ENCODE measurements around the gene KRT34. TPM values are rescaled to one million over a fixed set of nuclear protein-coding genes. Genes with fewer than 3 reads are reported as not detected.
"Not testable (repeated sequence)": the region's sequence is repeated elsewhere in the genome, so short reads cannot be mapped to it uniquely, and the experiment has no call there.

KRT34 gene
- total RNA-seq, 1 experiment from 2014 or later = not detected

DNA sequence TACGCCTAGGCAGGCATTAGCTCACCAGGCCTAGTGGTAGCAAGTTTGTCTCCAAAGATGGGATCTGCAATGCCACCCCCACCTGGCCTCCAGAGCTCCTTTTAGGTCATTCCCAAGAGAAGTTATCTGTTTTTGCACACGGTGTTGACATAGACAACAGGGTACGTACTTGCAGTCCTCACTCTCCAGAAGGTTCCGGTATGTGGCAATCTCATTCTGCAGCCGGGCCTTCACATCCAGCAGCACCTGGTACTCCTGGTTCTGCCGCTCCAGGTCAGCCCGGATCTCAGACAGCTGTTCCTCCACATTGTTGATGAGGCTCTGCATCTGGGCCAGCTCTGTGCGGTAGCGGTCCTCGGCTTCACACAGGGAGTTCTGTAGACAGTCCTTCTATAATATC is 25.1 kb upstream of the KRT34 start:
- in situ Hi-C loops (cut with HindIII; ENCODE audit: low sequenced_read_pairs) = no loop called here
- DNase-seq (ENCODE audit: low spot score) = no peak

DNA sequence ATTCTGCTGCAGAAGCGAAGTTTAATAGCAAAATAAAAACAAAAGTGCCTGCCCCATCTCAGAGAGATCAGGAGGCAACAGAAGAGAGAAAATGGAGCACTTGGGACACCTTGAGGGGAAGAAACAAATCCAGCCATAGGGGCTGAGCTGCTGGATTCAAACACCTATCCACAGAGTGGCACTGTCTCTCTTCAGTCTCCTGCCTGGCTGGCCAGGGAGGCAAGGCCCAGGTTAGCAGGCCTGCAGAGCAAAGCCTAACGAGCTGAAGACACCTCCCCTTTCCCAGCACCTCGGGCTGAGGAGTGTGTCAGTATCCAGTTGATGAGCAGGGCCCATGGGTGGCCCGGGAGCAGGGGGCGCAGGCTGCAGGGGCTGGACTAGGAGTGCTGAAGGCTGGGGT is 24.1 kb upstream of the KRT34 start:
- in situ Hi-C loops (cut with HindIII; ENCODE audit: low sequenced_read_pairs) = no loop called here

DNA sequence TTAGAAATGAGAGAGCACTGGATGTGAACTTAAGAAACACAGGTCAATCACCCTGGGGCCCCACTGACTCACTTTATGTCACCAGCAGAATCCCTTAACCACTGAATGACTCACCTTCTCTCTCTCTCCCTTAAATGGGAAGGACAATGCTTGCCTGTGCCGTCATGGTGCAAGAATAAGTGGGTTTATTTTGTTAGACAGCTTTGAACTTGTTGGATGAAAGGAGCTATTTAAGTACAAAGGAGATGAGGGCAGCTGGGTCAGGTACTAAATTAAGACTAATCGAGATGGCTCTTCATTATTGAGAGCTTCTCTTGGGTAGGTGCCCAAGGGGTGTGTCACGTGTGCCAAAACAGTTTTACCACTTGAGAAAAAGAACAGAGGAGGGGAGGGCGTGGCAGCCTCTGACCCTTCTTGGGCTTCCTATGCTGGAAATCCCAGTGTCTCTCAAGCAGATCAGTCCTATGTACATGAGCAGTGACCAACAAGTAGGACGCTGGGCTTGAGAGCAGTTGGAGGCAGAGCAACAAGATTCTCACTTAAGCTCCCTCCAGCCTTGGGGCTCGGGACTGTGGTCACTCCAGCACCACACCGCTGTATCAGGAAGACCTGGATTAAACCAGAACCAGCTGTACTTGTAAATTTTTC is 22.0 kb upstream of the KRT34 start:
- no peak for DNase-seq (ENCODE audit: low spot score)
- in situ Hi-C loops (cut with HindIII; ENCODE audit: low sequenced_read_pairs) = no loop called here

More for the DNA sequence above, 24.1 kb upstream of the KRT34 start:
- DNase-seq (ENCODE audit: low spot score) = peak; percentile 10

DNA sequence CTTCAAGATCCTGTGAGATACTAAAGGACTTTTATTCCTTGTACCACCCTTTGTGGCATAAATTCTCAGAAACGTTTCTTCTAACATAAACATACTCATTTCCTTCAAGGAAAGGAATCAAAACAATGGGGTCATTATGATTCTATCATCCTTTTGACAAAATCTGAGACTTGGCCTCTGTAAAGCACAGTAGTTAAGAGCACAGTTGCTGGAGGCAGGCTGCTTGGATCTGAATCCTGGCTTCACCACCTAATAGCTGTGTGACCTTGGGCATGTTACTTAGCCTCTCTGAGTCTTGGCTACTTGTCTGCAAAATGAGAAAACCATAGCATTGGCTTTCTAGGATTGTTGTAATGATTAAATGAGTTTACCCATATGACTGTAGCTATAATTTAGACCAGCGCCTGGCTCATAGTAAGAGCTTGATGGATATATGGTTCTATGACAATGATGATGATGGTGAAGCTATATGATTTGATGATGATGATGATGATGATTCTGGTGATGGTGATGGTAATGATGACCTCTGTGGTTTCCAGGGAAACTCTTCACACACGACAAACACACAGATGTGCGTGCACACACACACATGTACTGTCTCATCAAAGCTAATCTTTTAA is 21.4 kb upstream of the KRT34 start:
- DNase-seq (ENCODE audit: low spot score) = no peak
- in situ Hi-C loops (cut with HindIII; ENCODE audit: low sequenced_read_pairs) = no loop called here

DNA sequence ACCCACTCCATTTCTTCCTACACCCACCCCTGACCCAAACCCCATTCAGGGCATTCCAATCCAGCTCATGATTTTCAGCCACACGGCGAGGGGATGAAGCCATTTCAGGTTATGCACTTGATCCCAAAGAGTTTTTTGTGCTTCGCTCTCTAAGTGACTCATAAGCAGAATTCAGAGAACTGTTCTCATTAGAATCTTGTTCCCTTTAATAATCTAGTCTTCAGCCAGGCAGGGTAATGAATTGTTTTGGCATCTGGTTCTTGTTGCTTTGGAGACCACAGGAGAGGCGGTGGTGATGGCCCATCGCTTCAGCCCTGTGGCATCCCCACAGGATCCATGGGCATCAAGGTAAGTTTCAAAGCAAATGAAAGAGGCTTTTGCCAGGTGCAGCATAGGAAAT is 20.1 kb upstream of the KRT34 start:
- DNase-seq (ENCODE audit: low spot score) = no peak
- in situ Hi-C loops (cut with HindIII; ENCODE audit: low sequenced_read_pairs) = no loop called here

DNA sequence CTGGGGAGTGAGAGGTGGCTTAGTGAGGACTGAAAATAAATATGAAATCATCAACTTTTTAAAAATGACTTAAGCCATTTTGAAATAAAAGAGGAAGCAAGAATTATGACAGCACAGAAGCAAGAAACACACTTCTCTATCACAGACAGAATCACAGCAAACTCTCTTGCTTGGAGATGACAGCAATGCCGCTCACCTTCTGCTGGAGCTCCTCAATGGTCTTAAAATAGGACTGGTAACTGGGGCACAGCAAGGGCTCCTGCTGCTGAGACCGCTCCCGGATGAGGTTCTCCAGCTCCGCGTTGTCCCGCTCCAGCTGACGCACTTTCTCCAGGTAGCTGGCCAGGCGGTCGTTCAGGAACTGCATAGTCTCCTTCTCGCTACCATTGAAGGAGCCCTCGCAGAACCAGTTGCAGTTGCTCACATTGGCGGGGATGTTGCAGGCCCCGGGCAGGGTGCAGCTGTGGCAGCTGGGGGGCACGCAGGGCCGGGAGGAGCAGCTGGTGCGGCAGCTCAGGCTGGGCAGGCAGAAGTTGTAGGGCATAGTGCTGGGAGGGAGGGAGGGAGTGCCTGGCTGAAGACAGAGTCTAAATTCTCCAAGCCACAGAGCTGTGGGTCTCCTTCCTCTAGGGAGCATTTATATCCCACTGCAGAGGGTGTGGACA is 15.0 kb upstream of the KRT34 start, which contains the start of gene KRT31:
Gene KRT31, minus strand, starts transcription at position 613 of the 665 bp plus-strand sequence. Its CDS starts 69 bp downstream, at position 544.
- DNase-seq (ENCODE audit: low spot score) = peak; percentile 88
- in situ Hi-C loops (cut with HindIII; ENCODE audit: low sequenced_read_pairs) = no loop called here

DNA sequence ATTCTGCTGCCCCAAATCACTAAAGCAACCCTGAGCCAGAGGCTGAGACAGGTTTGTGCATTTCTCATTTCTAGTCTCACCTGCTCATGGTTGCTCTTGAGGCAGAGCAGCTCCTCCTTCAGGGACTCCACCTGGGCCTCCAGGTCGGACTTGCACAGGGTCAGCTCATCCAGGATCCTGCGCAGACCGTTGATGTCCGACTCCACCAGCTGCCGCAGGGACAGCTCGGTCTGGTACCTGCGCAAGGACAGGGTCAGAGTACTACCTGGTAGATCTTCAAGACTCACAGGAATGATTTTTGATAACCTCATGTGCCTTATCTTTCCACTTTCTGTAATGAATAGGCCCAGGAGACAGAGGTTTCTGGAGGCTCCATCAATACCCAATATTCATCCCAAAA is 14.2 kb upstream of the KRT34 start:
- peak; percentile 64 for DNase-seq (ENCODE audit: low spot score)
- in situ Hi-C loops (cut with HindIII; ENCODE audit: low sequenced_read_pairs) = no loop called here

DNA sequence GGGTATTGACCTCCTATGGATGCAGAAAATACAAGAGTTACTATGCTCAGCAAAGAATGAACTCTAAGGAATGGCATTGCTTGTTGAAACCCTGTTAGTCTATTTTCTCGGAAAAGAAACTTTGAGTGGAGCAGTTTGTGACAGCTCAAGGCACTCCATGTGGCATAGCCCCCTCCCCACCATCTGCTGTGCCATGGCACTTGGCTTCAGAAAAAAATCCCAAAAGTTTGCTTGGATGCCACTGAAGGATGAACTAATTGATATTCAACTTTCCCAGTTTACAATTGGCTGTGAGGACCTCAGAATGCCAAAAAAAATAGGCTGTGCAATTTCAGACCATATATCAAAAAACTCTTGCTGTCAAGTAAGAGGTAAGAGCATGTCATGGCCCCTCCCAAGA is 13.5 kb upstream of the KRT34 start:
- DNase-seq (ENCODE audit: low spot score) = no peak
- in situ Hi-C loops (cut with HindIII; ENCODE audit: low sequenced_read_pairs) = no loop called here

DNA sequence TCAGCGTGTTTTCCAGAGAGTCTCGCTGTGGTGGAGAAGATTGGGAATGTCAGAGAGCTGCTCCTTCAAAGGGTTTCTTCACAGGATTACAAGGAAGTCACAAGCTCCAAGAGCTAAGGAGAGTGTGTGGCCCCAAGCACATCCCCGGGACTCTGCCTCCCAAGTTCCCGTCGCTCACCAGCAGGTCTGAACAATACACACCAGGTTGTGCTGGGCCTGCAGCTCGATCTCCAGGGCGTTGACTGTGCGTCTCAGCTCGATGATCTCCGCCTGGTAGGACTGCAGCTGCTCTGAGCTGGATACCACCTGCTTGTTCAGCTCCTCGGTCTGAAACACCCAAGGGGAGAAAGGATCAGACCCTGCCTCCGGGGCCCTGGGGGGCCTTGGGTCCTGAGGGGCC is 12.9 kb upstream of the KRT34 start:
- in situ Hi-C loops (cut with HindIII; ENCODE audit: low sequenced_read_pairs); DNase-seq (ENCODE audit: low spot score): not testable (repeated sequence)

DNA sequence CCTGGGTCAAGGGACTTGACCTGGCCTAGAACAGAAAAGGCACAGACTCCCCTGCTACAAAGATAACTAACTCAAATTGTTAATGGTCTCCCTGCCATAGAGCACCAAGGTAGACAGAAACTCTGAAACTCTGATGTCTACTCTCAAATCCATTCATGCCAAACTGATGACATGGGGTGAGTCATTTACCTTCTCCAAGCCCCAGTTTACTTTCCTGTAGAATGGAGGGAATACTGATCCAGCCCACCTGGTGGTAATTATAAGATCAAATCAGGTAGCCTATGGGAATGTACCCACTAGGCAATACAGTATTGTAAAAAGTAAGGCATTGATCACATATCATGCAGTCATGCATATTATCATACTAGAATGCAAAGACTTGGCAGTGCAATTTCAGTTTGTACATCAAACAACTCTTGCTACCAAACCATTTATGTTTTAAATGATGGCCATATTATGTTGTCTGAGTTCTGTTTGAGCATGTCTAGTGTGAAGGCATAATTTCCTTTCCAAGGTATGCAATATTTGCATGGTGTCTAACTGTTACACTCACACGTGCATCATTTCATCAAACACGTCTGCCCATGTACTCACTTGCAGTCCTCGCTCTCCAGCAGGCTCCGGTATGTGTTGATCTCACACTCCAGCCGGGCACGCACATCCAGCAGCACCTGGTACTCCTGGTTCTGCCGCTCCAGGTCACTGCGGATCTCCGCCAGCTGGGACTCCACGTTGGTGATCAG is 12.3 kb upstream of the KRT34 start:
- in situ Hi-C loops (cut with HindIII; ENCODE audit: low sequenced_read_pairs) = no loop called here
- peak; percentile 49 for DNase-seq (ENCODE audit: low spot score)

DNA sequence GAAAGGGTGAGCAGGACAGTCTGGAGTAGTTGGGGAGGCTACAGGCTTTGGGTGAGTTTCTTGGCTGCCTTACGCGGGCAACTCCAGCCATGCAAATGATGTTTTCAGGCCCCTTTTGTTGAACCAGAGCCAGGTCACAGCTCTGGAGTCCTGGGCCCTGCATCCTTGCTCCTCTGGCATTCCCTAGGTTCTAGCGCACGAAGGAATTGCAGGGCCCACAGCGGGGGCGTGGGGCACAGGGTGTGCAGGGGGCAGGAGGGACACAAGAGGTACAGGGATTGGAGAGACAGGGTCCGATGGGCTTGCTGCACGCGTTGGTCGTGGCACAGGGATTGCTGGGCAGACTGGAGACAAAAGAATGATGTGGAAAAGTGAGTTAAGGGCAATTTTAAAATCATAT is 11.7 kb upstream of the KRT34 start:
- peak; percentile 4 for DNase-seq (ENCODE audit: low spot score)
- in situ Hi-C loops (cut with HindIII; ENCODE audit: low sequenced_read_pairs) = no loop called here

DNA sequence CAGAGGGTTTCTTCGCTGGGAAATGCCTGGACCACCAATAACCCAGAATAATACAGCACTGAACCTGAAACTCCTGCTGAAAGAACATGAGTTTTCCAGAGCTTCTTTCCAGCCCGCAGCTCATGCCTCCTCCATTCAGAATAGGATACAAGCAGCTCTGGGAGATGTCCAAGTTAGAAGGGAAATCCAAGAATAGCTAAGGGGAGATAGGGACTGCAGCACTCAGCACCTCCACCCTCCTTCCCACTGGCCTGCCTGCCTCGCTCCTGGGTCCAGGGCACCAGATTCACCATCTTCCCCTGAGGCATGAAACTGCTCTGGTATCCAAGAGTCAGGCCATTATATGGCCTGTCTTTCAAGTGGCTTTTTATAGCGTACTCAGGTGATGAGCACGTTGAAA is 11.2 kb upstream of the KRT34 start:
- in situ Hi-C loops (cut with HindIII; ENCODE audit: low sequenced_read_pairs) = no loop called here
- peak; percentile 49 for DNase-seq (ENCODE audit: low spot score)

DNA sequence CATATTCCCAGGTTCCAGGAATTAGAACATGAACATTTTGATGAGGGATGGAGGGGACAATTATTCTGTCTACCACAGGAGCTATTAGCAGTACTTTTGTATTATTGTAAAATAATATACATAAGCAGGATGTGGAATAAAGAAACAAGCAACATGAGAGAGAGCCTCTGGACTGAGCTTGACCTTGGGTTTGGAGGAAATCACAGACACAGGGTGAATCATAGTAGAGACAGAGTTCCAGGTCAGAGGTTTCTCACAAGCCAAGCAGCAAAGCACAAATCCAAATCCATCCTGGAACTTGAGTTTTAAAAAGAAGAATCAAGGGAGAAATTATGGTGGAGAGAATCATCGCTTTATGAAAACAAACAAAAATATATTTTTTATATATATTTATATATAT is 10.2 kb upstream of the KRT34 start:
- in situ Hi-C loops (cut with HindIII; ENCODE audit: low sequenced_read_pairs) = no loop called here
- no peak for DNase-seq (ENCODE audit: low spot score)

DNA sequence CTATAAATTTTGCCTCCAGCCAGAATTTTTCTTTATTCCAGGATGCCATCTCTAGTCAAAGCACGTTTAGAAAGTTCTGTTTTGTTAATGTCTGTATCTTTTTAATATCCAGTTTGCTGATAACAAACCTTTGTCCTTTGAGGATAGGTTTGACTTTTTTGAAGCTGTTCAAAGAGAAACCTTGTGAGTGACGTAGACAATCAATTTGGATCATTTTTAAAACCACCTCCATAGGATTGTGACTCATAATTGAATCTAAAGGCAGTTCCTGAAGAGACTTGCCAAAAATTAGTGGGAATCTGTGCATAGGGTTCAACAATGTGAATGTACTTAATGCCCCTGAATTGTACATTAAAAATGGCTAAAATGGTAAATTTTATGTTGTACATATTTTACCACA is 9.4 kb upstream of the KRT34 start:
- DNase-seq (ENCODE audit: low spot score) = no peak
- in situ Hi-C loops (cut with HindIII; ENCODE audit: low sequenced_read_pairs) = no loop called here

DNA sequence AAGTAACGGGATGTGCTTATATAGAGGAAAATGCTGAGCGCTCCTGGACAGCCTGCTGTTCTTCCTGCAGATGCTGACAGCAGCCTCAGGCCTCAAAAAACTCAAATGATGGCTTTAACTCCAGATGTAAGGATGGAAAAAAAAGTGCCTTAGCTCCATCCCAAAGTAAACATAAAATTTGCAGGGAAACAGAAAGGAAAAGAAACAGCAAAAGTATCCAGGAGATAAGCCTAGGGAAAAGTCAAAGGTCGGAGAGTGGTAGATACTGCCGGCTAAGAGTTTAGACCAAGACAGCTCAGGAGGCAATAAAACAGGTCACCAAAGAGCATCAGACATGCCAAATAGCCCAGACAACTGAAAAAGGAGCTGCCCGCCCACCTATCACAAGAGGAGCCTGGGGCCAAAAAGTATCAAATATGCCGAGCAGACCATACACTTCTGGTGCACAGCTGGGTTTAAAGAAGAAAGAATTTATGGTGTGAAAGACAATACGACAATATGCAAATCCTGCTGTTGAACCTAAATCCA is 8.4 kb upstream of the KRT34 start:
- DNase-seq (ENCODE audit: low spot score) = no peak
- in situ Hi-C loops (cut with HindIII; ENCODE audit: low sequenced_read_pairs) = no loop called here

DNA sequence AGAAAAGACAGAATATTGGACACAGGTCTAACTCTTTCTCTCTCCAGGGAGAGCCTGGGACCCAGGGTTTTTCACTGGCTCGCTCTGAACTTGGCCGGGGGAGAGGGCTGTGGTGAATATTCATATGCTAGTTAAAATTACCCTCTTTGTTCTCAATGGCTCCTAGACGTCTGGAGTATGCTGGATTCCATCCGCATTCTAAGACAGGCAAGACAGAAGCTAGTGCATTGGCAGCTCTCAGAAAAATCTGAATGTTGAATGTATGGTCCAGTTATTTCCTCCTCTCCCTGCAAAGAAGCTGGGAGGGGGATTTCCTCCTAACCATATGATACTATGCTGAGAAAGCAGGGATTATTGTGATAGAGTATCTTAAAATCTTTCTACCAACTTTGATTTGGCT is 5.6 kb upstream of the KRT34 start:
- in situ Hi-C loops (cut with HindIII; ENCODE audit: low sequenced_read_pairs) = no loop called here
- no peak for DNase-seq (ENCODE audit: low spot score)

DNA sequence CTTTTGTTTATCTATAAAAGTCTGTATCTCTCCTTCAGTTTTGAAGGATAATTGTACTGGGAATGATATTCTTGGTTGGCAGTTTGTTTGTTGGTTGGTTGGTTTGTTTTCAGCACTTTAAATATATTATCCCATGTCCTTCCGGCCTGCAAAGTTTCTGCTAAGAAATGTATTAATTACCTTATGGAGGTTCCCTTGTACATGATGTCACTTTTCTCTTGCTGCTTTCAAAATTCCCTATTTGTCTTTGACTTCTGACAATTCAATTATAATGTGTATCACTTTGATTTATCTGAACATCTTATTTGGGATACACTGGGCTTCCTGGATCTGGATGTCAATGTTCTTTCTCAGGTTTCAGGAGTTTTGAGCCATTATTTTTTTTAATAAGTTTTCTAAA is 4.1 kb upstream of the KRT34 start:
- DNase-seq (ENCODE audit: low spot score) = no peak
- in situ Hi-C loops (cut with HindIII; ENCODE audit: low sequenced_read_pairs) = no loop called here

DNA sequence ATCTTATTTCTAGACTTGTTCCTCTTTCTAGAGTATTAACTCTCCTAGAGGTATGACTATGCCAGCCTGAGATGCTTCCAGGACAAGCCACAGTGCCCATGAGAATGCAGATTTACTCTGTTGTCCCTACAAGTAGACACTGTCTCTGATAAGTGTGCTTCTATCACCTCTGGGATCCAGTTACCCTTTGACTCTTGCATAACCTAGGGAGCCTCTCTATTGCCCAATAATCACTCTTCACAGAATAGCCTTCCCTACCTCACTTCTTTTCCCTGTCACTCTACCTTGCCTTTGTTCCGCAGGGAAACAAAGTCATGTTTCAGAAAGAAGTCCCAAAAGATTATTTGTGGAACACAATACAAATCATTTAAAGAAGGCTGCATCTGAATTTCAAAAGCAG is 1.6 kb upstream of the KRT34 start:
- no peak for DNase-seq (ENCODE audit: low spot score)
- in situ Hi-C loops (cut with HindIII; ENCODE audit: low sequenced_read_pairs) = no loop called here

DNA sequence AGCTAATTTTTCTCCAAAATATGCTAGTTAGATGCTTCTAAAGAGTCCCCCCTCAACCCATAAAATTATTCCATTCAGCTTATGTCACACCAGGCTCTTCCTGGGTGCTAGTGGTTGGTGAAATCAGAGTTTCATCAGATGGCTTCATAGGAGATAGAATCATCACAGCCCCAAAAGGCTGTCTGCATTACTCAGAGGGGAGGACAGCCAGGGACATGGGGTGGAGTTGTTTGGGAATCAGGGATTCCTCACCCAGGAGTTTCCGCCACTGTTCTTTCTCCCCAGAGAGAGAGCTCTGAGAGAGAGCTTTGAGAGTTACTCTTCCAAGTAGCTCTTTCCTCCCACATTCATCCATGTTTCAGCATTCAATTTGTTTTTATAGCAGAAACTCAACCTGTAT is 288 bp upstream of the KRT34 start:
- DNase-seq (ENCODE audit: low spot score) = no peak
- in situ Hi-C loops (cut with HindIII; ENCODE audit: low sequenced_read_pairs) = no loop called here

DNA sequence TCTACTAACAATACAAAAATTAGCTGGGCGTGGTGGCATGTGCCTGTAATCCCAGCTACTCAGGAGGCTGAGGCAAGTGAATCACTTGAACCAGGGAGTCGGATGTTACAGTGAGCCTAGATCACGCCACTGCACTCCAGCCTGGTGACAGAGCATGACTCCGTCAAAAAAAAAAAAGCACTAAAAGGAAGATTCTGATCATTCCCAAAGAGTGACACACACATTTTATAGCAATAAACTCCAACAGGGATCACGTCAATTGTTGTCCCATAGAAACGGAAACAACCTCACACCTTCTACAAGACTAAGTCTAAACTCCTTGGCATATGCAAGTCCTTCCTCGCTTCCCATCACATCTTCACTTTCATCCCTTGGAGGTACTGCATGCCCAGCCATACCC is 2.0 kb downstream of the KRT34 start:
- in situ Hi-C loops (cut with HindIII; ENCODE audit: low sequenced_read_pairs); DNase-seq (ENCODE audit: low spot score): not testable (repeated sequence)
